ENCODE measurements around the gene TSPAN18. TPM values are rescaled to one million over a fixed set of nuclear protein-coding genes. Genes with fewer than 3 reads are reported as not detected.
A peak's percentile ranks its signal among the peaks of the same experiment; 100 is the strongest.

TSPAN18 gene
- total RNA-seq, 2 experiments from 2014 or later, result 22.9 to 23.5 TPM

- CTCF ChIA-PET, result interaction anchor here (1.2 to 24.5 kb wide), 5 partner anchors 11 to 362 kb away, joined by 3 to 441 read pairs (median 4); no protein-coding TSS in a partner anchor
- H3K27me3 Mint-ChIP-seq, result no peaks in the 10 kb centered on the region
- no peaks in the 10 kb centered on the region for H3K9me3 Mint-ChIP-seq
- H3K4me3 Mint-ChIP-seq, result no peak overlapping the region
- DNase-seq, result no peak
- H3K4me1 Mint-ChIP-seq, result no peaks in the 10 kb centered on the region
- H3K27ac Mint-ChIP-seq, result no peak overlapping the region
- H3K36me3 Mint-ChIP-seq (ENCODE audit: low read depth), result no peaks in the 10 kb centered on the region
- POLR2A ChIA-PET, result no interaction called here
These were observed 199.3 kb downstream of the TSPAN18 start for GRCh38 chr11:44926036-44926435.

GRCh38 chr11:44927174-44927661, 200.5 kb downstream of the TSPAN18 start:
- Mint-ChIP-seq H3K4me1 (no peaks in the 10 kb centered on the region), H3K36me3 (ENCODE audit: low read depth) (no peaks in the 10 kb centered on the region), H3K9me3 (no peaks in the 10 kb centered on the region), H3K4me3 (no peak overlapping the region), H3K27ac (no peak overlapping the region), H3K27me3 (no peaks in the 10 kb centered on the region)
- DNase-seq, result peak; percentile 58
- ChIA-PET CTCF (interaction anchor here (0.8 to 24.5 kb wide), 14 partner anchors 10 to 294 kb away, joined by 3 to 441 read pairs (median 4); no protein-coding TSS in a partner anchor), POLR2A (no interaction called here)

GRCh38 chr11:44928144-44928543, 201.4 kb downstream of the TSPAN18 start:
- no peak for DNase-seq
- H3K36me3 Mint-ChIP-seq (ENCODE audit: low read depth), result no peaks in the 10 kb centered on the region
- H3K9me3 Mint-ChIP-seq, result no peaks in the 10 kb centered on the region
- H3K27me3 Mint-ChIP-seq, result no peaks in the 10 kb centered on the region
- no peaks in the 10 kb centered on the region for H3K4me1 Mint-ChIP-seq
- H3K27ac Mint-ChIP-seq, result no peak overlapping the region
- POLR2A ChIA-PET, result no interaction called here
- CTCF ChIA-PET, result interaction anchor here (0.5 to 24.5 kb wide), 7 partner anchors 9 to 1023 kb away, joined by 3 to 441 read pairs (median 5); no protein-coding TSS in a partner anchor
- H3K4me3 Mint-ChIP-seq, result no peak overlapping the region

GRCh38 chr11:44928816-44929215, 202.1 kb downstream of the TSPAN18 start:
- POLR2A ChIA-PET, result no interaction called here
- Mint-ChIP-seq H3K4me3 (no peak overlapping the region), H3K9me3 (no peaks in the 10 kb centered on the region), H3K27me3 (no peaks in the 10 kb centered on the region), H3K36me3 (ENCODE audit: low read depth) (no peaks in the 10 kb centered on the region), H3K4me1 (no peaks in the 10 kb centered on the region), H3K27ac (no peak overlapping the region)
- CTCF ChIA-PET, result interaction anchor here (0.5 to 24.5 kb wide), 5 partner anchors 8 to 1023 kb away, joined by 3 to 441 read pairs (median 5); no protein-coding TSS in a partner anchor
- DNase-seq, result no peak

GRCh38 chr11:44930588-44931302, 204.0 kb downstream of the TSPAN18 start:
- no peak for DNase-seq
- Mint-ChIP-seq H3K27me3 (no peaks in the 10 kb centered on the region), H3K9me3 (no peaks in the 10 kb centered on the region), H3K36me3 (ENCODE audit: low read depth) (no peaks in the 10 kb centered on the region), H3K4me1 (no peaks in the 10 kb centered on the region), H3K4me3 (no peak overlapping the region), H3K27ac (no peak overlapping the region)
- POLR2A ChIA-PET, result interaction anchor here (0.6 kb wide), 1 partner anchor 663 kb away, joined by 3 read pairs; no protein-coding TSS in a partner anchor
- CTCF ChIA-PET, result interaction anchor here (0.7 to 24.5 kb wide), 6 partner anchors 15 to 211 kb away, joined by 3 to 441 read pairs (median 3); no protein-coding TSS in a partner anchor

GRCh38 chr11:44931466-44931865, 204.7 kb downstream of the TSPAN18 start:
- no peaks in the 10 kb centered on the region for H3K36me3 Mint-ChIP-seq (ENCODE audit: low read depth)
- ChIA-PET POLR2A (interaction anchor here (0.6 kb wide), 1 partner anchor 664 kb away, joined by 3 read pairs; no protein-coding TSS in a partner anchor), CTCF (interaction anchor here (1.2 to 24.5 kb wide), 3 partner anchors 14 to 172 kb away, joined by 3 to 441 read pairs (median 4); no protein-coding TSS in a partner anchor)
- H3K9me3 Mint-ChIP-seq, result no peaks in the 10 kb centered on the region
- H3K27ac Mint-ChIP-seq, result no peak overlapping the region
- no peak for DNase-seq
- no peak overlapping the region for H3K4me3 Mint-ChIP-seq
- no peaks in the 10 kb centered on the region for H3K27me3 Mint-ChIP-seq
- no peaks in the 10 kb centered on the region for H3K4me1 Mint-ChIP-seq

- no peaks in the 10 kb centered on the region for H3K27me3 Mint-ChIP-seq
- DNase-seq, result no peak
- H3K27ac Mint-ChIP-seq, result no peak overlapping the region
- POLR2A ChIA-PET, result no interaction called here
- H3K4me3 Mint-ChIP-seq, result no peak overlapping the region
- no peaks in the 10 kb centered on the region for H3K9me3 Mint-ChIP-seq
- CTCF ChIA-PET, result interaction anchor here (24.5 kb wide), 1 partner anchor 169 kb away, joined by 441 read pairs; no protein-coding TSS in a partner anchor
- H3K4me1 Mint-ChIP-seq, result no peaks in the 10 kb centered on the region
- no peaks in the 10 kb centered on the region for H3K36me3 Mint-ChIP-seq (ENCODE audit: low read depth)
These were observed 207.3 kb downstream of the TSPAN18 start for GRCh38 chr11:44934110-44934509.

- Mint-ChIP-seq H3K27me3 (no peaks in the 10 kb centered on the region), H3K9me3 (no peaks in the 10 kb centered on the region)
- no peak for DNase-seq
These were observed 208.0 kb downstream of the TSPAN18 start for GRCh38 chr11:44934735-44935250.

GRCh38 chr11:44936525-44936924, 209.8 kb downstream of the TSPAN18 start:
- Mint-ChIP-seq H3K27me3 (no peaks in the 10 kb centered on the region), H3K9me3 (no peaks in the 10 kb centered on the region), H3K36me3 (ENCODE audit: low read depth) (no peaks in the 10 kb centered on the region), H3K4me1 (no peaks in the 10 kb centered on the region), H3K4me3 (no peak overlapping the region), H3K27ac (no peak overlapping the region)
- ChIA-PET POLR2A (no interaction called here), CTCF (interaction anchor here (0.6 to 24.5 kb wide), 22 partner anchors 9 to 405 kb away, joined by 3 to 441 read pairs (median 3); partner anchors contain the start of gene SYT13)
- peak; percentile 82 for DNase-seq

More at GRCh38 chr11:44934735-44935250, 208.0 kb downstream of the TSPAN18 start:
- POLR2A ChIA-PET, result no interaction called here
- no peak overlapping the region for H3K27ac Mint-ChIP-seq
- CTCF ChIA-PET, result interaction anchor here (24.5 kb wide), 1 partner anchor 169 kb away, joined by 441 read pairs; no protein-coding TSS in a partner anchor
- H3K4me3 Mint-ChIP-seq, result no peak overlapping the region
- H3K4me1 Mint-ChIP-seq, result no peaks in the 10 kb centered on the region
- no peaks in the 10 kb centered on the region for H3K36me3 Mint-ChIP-seq (ENCODE audit: low read depth)

GRCh38 chr11:44936951-44937543, 210.3 kb downstream of the TSPAN18 start:
- DNase-seq, result no peak
- H3K4me3 Mint-ChIP-seq, result no peak overlapping the region
- no peaks in the 10 kb centered on the region for H3K9me3 Mint-ChIP-seq
- H3K27ac Mint-ChIP-seq, result no peak overlapping the region
- ChIA-PET POLR2A (no interaction called here), CTCF (interaction anchor here (1.0 to 24.5 kb wide), 14 partner anchors 9 to 405 kb away, joined by 3 to 441 read pairs (median 4); partner anchors contain the start of gene SYT13)
- no peaks in the 10 kb centered on the region for H3K36me3 Mint-ChIP-seq (ENCODE audit: low read depth)
- H3K27me3 Mint-ChIP-seq, result no peaks in the 10 kb centered on the region
- no peaks in the 10 kb centered on the region for H3K4me1 Mint-ChIP-seq

GRCh38 chr11:44938066-44938691, 211.4 kb downstream of the TSPAN18 start:
- Mint-ChIP-seq H3K4me3 (no peak overlapping the region), H3K9me3 (no peaks in the 10 kb centered on the region), H3K36me3 (ENCODE audit: low read depth) (no peaks in the 10 kb centered on the region), H3K27me3 (no peaks in the 10 kb centered on the region), H3K4me1 (peaks cover 3% of the 10 kb centered on the region), H3K27ac (no peak overlapping the region)
- no peak for DNase-seq
- POLR2A ChIA-PET, result no interaction called here
- CTCF ChIA-PET, result interaction anchor here (0.6 to 24.5 kb wide), 4 partner anchors 8 to 400 kb away, joined by 3 to 441 read pairs (median 33); no protein-coding TSS in a partner anchor

GRCh38 chr11:44939673-44940395, 213.1 kb downstream of the TSPAN18 start:
- no peaks in the 10 kb centered on the region for H3K9me3 Mint-ChIP-seq
- no peak overlapping the region for H3K27ac Mint-ChIP-seq
- H3K36me3 Mint-ChIP-seq (ENCODE audit: low read depth), result no peaks in the 10 kb centered on the region
- H3K4me1 Mint-ChIP-seq, result peaks cover 8% of the 10 kb centered on the region
- POLR2A ChIA-PET, result no interaction called here
- CTCF ChIA-PET, result interaction anchor here (2.3 to 24.5 kb wide), 2 partner anchors 12 to 164 kb away, joined by 8 to 441 read pairs; no protein-coding TSS in a partner anchor
- H3K27me3 Mint-ChIP-seq, result no peaks in the 10 kb centered on the region
- no peak for DNase-seq
- H3K4me3 Mint-ChIP-seq, result no peak overlapping the region
